ENCODE results near the gene PSTPIP2.

DNA sequence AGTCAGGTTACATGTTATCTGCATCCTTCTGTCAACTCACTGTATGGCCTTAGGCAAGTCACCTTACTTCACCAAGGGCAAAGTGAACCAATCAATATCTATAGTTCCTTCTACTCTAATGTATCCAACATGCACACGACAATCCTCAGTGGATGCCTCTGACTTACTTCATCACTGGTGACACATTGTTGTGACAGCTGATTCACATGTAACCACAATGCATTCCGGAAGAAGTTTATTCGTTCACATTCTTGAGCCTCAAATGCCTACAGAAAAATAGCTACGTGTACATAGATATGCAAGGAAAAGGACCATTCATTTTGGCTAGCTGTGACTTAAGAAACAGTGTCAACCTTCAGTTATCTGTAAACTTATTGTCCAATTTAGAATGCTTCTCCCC, 78.6 kb downstream of the PSTPIP2 start:
- TF ChIP-seq, protein P1, sequence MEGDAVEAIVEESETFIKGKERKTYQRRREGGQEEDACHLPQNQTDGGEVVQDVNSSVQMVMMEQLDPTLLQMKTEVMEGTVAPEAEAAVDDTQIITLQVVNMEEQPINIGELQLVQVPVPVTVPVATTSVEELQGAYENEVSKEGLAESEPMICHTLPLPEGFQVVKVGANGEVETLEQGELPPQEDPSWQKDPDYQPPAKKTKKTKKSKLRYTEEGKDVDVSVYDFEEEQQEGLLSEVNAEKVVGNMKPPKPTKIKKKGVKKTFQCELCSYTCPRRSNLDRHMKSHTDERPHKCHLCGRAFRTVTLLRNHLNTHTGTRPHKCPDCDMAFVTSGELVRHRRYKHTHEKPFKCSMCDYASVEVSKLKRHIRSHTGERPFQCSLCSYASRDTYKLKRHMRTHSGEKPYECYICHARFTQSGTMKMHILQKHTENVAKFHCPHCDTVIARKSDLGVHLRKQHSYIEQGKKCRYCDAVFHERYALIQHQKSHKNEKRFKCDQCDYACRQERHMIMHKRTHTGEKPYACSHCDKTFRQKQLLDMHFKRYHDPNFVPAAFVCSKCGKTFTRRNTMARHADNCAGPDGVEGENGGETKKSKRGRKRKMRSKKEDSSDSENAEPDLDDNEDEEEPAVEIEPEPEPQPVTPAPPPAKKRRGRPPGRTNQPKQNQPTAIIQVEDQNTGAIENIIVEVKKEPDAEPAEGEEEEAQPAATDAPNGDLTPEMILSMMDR (IDR thresholded peaks at IDR 0.05): no peak
- TF ChIP-seq POLR2A (IDR thresholded peaks at IDR 0.05): no peak
